GM15510 (cell line): Measurements from ENCODE around the gene PLA2G4A.

Experiments
- POLR2A ChIP-seq: IDR thresholded peaks from 3 replicates; pipeline ENCODE4 v1.6.1; 2011; ENCODE audit warnings: borderline replicate concordance; ENCODE audit not compliant: insufficient read length; ENCODE audit errors: extremely low read depth

PLA2G4A gene

DNA sequence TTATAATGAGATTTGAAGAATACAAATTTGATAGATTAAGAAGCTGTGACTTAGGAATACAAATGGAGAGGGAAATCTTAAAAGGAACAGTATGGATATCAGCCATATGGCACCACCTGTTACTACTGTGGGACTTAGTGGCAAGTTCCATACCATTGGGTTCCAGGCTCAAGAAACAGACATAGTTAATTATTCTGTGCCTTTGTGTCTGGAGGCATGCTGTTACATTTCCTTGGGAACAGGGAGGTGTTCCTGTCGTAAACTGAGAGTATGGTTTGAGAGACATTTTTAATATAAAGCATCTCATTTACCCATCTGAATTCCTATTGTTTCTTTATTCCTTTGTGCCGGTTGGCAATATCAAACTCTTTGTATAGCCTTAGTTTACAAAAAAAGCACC, 15.2 kb downstream of the PLA2G4A start:
- TF ChIP-seq POLR2A = no peak

DNA sequence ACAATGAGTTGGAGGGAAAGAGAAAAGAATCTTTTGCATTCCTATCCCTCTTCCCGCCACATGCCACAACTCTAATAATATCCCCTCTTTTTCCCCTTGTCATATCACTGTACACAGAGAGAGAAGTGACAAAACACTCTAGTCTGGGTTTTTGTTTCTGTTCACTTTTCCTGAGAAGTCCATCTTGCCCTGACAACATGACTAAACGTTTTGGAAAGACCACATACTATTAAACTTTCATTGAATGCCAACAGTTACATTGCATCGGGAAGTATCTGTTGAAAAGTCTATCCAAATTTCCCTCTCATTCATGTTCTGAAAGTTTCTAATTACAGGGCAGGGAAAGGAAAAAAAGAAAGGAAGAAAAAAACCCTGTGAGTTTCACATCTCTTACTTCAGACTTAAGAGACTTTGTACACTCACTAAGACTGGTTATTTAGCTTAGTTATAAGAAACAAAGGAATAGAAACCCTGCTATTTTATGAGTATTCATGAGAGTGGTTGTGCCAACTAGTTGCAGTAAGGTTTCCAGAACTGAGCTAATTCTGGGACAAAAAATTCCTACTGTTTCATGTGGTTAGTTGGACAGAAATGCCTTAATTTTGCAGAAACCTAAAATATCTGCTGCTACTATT, 16.9 kb downstream of the PLA2G4A start:
- TF ChIP-seq POLR2A = no peak

DNA sequence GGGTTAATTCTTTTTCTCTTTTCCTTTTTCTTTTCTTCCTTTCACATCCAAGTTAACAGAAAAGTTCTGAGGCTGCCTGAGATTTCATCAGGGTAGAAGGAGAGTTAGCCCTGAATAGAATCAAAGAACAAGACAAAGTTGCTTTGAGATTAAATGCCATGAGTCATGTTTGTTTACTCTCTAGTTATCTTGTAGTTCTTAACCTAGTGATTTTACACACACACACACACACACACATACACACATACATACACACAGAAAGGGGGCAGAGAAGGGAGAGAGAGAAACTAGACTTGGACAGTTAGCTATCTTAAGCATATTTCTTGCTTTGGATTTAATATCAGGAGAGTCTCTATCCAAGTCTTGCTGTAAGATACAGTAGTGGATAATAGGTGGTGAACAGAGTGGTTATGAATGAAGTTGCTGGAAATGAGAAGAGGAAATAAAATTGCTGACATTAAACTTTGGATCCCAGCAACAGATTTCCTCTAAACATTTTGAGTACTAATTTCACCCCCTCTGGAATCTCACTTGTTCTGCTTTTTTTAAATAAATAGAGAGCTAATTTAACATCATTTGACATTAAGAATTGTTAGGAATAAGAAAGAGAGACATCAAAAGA, 19.9 kb downstream of the PLA2G4A start:
- TF ChIP-seq POLR2A = no peak

DNA sequence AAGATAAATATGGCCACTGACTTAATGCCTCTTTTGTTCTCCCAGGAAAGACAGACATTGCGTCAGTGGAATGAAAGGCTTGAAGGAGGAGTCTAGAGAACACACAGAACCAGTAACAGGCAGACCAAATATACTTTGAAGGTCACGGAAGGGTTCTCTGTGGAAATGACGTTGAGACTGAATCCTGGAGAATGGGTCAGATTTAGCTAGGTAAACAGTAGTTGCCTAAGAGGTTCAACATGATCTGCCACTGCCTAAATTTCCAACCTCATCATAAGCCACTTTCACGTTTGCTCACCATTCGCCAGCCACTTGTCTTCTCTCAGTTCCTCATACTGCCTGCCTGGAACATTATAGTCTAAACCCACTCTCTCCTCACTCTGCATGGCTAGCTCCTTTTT, 20.5 kb downstream of the PLA2G4A start:
- no peak for TF ChIP-seq POLR2A

DNA sequence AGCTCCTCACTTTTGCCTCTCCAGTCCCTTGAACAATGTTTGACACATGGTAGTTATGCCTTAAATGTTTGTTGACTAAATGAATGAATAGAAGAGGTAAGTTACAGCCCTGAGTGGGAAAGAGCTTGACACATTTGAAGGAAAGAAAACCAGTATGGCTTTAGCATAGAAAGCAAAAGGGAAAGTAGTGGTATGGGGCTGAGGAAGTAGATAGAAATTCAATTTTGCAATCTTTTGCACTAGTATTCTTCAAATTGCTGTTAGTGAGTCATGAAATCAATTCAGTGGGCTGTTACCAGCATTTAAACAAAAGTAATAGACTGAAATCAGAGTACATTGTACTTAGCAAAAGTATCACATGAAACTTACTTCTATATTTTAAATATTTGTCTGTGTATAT, 21.1 kb downstream of the PLA2G4A start:
- TF ChIP-seq POLR2A = no peak

DNA sequence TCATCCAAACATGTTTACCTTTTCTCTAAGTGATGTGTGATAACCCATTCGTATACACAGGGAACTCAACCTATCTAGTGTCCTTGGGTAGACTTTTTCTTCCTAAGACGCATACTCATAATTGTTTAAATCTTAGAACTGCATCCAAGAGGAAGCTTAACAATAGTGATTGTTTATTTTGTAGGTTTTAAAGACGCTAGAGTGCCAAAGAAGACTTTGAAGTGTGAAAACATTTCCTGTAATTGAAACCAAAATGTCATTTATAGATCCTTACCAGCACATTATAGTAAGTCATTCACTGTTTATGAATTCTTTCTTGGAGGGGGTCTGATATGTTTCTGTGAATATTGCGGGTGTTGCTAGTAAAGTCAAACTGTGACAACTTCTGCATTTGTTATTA, 25.4 kb downstream of the PLA2G4A start:
- no peak for TF ChIP-seq POLR2A

DNA sequence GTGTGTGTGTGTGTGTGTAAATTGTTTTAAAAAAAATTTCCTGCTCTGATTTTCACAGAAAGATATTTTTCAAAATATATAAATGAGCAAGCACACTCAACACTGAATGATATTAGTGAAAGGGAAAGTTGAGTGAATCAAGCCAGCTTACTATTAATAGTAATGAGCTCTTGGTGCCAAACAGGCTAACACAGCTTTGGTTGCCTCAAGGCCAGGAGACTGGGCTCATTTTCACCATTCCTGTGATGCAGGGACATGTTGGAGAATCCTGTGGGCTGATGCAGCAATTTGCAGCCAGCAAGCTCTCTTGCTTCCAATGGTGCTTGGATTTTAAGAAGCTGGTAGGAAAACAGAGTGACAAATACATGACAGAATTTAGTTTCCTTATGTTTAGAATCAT, 30.2 kb downstream of the PLA2G4A start:
- no peak for TF ChIP-seq POLR2A

DNA sequence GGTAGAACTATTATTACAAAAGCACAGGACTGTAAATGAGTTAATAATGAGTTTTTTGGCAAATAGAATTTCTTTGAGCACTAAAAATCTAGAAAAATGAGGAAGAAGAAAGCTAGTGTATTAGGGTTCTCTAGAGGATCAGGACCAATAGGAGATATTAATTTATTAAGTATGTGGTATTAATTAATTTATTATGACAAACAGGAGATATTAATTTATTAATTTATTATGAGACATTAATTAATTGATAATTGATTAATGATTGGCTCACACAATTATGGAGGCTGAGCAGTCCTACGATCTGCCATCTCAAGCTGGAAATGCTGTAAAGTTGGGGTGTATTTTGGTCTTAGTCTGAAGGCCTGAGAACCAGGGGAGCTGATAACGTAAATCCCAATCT, 31.2 kb downstream of the PLA2G4A start:
- no peak for TF ChIP-seq POLR2A

DNA sequence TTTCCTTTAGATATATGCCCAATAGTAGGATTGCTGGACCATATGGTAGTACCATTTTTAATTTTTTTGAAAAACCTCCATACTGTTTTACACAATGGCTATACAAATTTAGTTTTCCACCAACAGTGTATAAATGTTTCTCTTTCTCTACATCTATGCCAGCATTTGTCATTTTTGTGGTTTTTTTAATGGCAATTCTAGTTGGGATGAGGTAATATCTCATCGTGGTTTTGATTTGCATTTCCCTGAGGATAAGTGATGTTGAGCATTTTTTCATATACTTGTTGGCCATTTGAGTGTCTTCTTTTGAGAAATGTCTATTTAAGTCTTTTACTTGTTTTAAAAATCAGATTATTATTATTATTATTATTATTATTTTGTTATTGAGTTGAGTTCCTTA, 35.5 kb downstream of the PLA2G4A start:
- no peak for TF ChIP-seq POLR2A

DNA sequence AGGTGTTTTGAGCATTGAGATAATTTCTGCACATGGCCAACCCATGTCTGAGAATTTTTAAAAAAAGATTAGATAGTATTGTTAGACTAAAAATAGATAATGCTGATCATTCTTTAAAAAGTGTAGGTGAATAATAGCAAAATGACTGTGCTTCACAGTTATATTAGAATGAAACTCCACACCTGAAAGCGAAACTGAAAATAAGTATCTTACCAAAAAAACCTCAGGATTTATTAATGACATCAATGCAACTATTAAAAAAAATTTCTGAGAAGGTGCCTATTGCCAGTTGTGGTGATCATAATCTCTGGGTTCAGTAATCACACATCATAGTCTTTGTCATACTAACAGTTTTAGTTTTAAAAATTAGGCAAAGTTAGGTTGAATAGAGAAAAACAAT, 36.5 kb downstream of the PLA2G4A start:
- TF ChIP-seq POLR2A = no peak

DNA sequence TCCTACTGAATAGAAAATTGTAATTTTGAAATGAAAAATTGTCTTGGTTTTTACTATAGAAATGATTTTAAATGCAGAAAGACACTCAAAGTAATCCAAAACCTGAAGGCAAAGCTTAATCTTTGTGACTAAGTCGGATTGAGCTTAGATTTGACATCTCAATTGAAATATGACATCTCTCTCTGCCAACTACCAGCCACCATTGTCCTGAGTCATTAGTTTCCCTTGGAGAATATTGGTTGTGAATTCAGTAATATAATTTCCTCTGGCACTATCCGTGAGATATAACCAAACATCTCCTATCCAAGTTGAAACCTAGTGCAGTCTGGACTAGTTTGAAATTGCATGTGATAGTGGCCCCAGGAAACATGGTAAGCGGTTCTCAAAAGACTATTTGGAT, 37.1 kb downstream of the PLA2G4A start:
- TF ChIP-seq POLR2A = no peak

DNA sequence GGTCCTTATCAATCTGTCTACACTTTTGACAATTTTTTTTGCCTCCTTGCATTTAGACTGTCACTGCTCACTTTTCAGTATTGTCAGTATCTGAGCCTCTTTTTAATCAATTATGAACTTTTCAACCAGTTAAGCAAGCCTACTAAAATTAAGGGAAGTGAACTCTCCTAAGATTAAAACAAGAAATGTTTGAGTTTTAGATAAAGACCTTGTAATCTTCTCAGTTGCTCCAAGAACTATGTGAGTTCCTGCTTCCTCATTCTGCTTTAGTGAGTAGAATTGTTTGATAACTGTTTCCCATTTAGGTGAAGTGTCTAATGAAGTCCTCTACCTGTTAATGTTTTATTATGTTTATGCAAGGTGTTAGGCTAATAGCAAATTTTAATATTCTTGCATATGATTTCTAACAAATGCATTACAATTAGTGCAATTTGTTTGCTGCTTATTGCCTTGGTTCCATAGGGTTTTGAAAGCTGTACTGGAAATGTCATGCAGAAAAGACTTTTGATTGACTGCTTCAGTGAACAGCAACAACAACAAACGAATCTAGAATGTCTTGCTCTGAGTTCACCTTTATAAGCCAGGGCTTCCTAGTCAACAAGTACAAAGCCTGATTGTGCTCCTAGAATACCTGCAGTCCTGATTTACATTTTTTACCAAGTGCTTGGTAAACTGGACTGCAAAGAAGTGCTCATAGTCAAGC, 40.9 kb downstream of the PLA2G4A start:
- no peak for TF ChIP-seq POLR2A

DNA sequence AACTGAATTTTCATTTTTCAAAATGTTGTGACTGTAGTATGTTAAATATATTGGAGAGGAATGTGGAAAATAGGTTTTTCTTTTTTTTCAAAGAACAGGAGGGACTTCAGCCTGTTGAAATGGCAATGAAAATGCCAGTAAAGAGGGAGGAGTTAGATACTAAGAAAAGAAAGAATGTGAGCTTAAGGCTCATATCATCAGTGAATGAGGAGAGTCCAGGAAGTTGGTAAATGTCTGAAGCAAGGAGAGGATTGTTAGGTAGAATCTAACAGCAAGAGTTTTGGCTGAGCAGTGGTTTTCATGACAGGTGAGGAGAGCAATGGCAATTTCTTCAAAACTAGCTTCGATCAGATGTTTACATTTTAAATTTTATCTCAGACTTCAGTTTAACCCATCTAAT, 43.0 kb downstream of the PLA2G4A start:
- TF ChIP-seq POLR2A = no peak

DNA sequence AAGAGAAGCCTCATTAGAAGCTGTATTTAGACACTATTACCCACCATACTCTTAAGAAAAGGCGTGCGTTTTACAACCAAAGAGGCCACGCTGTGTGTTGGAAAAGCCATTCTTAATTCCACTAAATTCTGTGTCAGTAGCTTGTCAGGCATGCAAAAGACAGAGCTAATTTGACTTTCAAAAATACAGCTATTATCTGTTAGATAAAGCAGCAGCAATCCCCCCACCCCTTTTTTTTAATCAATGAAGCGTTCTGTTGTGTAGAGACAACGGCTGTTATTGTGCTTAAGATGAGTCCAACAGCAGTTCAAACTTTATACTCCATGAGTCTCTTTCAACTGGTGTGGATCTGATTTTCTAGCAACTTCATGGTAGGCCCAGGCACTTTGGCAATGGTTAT, 43.5 kb downstream of the PLA2G4A start:
- TF ChIP-seq POLR2A = no peak

DNA sequence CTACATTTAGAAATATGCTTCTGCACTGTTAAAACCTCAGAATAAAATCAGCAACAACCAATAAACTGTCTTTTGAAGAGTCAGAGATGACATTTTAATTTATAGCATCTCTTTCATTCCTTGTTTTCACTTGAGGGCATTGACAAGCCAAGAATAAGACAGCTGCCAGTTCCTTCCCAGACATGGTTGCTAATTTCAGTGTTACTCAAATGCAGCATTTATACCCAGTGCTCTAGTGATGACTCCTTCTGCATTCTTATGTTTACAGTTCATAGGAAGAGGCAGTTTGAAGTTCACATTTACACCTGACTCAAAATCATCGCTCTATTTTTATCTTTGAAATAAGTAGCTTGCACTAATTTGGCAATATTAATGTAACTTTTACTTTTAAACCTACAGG, 44.9 kb downstream of the PLA2G4A start:
- TF ChIP-seq POLR2A = no peak
